ENCODE measurements around the gene ARIH2.

ARIH2 gene

DNA sequence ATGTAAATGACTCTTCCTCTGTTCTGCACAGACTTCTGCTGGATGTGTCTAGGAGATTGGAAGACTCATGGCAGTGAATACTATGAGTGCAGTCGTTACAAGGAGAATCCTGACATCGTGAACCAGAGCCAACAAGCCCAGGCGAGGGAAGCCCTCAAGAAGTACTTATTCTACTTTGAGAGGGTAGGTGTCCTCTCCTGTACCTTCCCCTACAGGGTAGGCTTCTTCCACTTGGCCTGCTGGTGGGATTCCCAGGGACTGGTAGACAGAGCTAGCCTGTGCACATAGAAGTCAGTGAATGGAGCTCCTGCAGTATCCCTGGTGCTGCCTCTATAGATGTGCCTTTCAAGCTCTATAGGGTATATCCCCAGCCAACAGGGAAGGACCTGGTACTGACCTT is 60.8 kb downstream of the ARIH2 start:
- DNase-seq: no peak

DNA sequence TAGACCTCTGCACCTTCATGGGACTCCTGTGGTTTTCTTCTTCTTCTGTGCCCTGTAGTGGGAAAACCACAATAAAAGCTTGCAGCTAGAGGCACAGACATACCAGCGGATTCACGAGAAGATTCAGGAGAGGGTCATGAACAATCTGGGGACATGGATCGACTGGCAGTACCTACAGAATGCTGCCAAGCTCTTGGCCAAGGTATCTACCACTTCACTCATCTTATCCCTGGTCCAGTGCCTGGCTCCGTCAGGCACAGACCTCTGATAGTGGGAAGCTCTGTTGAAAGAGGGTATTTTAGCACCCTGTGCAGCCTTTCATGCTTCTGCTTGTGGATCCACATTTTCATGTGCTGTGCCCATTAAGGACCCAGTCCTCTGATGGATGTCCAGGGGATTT is 61.7 kb downstream of the ARIH2 start:
- DNase-seq: no peak

DNA sequence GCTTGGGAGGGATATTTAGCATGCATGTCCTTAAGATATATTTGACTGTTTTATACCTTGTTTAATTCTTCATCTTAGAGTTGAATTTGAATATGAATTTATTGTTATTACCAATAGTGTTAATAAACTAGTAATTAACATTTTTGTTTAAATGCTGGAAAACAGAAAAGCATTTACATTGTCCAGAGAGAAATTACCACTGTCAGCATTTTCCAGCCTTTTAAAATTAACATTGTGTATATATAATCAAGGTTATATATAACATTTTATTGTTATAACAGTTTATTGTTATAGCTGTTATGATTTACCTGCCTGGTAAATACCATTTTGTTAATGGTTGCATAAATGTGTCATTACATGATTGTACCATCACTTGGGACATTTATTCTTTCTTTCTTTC is 63.4 kb downstream of the ARIH2 start:
- no peak for DNase-seq

DNA sequence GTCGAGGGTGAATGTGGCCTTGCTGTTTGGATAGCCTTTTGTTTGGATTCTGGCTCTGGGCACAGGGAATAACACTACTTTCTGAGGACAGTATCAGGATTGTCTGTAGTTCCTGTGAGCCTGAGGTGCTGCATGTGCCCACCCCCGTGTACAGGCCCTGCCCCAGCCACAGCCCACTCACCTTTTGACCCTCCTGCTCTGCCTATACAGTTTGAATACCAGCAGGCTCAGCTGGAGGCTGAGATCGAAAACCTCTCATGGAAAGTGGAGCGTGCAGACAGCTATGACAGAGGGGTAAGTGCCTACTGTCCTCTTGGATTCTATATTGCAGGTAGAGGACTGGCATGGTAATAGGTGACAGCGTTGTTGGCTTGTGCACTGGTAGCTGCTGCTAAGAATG is 64.0 kb downstream of the ARIH2 start:
- no peak for DNase-seq

DNA sequence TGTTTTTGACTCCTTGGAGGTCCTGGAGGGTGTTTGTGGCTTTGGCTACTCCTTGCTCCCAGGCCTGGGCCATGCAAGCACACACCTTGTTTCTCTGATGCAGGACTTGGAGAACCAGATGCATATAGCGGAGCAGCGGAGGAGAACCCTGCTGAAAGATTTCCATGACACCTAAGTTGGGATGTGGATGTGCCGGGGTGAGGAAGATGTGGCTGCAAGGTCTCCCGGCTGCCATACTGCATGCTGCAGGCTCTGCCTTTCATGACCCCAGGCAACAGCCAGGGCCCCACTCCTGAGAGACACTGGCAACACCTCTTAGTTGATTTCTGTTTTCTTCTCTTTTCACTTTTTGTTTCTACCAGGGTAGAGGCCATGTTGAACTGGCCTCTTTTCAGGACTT is 64.5 kb downstream of the ARIH2 start:
- DNase-seq: no peak

DNA sequence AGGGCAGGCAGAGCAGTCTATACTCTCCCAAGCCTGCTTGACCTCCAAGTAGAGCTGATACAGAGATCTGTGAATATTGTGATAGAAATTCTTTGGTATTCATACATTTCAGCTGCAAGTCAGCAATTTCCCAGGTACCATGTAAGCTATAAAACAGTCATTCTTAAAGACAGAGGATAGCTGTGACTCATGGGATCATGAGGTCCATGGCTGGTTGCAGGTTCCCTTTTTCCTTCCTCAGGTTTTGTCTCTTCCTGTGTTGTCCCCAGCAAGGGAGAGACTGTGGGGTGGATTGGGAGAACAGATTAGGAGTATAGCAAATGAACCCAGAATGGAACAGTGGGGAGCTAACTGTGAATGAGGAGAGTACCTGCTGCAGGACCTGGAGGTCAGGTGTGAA is 66.0 kb downstream of the ARIH2 start:
- DNase-seq: no peak

DNA sequence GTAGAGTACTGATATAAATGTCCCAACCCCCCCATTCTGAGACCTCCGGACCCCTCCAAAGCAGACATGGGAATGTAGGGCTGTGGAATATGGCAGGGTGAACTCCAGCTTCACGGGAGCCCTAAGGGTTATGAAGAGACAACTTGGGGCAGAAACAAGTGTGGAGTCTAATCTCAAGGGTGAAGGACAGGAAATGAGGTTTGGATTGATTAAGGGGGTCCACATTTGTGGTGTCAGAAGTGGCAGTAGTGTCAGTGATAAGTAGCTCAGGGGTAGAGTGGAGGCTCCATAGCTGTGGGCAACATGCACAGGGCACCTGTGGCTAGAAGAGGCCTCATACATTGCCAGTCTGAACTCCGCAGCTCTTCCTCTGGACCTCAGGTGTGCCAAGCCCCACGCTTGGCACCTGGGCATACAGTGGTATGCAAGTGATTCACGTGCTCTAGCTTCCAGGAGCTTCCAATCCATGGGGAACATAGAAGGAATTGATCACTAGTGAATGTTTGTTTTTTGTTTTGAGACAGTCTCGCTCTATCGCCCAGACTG is 67.3 kb downstream of the ARIH2 start:
- DNase-seq: no peak

DNA sequence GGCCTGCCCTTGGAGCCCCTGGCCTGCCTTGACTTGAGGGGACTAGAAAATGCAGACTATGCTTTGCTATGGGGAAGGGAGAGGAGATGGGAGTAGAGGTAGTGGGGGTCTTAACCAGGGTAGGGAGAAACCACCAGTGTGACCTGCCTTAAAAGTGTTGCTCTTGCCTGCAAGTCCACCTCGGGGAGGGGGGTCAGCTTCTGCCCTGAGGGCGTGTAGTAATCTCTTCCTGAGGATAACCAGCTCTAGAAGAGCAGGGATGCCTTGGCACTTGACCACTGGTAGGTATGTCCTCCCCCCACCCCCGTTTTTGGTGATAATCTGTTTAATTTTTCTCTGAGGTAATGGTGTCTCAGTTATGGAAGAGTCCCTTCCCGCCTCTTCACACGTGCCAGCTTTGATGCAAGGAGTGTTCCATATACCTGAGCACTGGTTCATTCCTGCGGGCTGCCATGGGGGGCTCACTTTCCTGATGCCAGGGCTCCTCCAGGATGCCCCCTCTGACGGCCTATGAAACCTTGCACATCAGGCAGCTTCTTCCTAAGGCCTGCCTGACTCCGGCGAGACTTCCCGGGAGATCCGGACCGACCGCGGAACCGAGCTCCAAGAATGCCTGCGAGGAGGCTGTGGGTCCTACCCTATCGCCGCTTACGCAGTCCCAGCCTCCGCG is 70.6 kb downstream of the ARIH2 start:
- peak; percentile 17 for DNase-seq

DNA sequence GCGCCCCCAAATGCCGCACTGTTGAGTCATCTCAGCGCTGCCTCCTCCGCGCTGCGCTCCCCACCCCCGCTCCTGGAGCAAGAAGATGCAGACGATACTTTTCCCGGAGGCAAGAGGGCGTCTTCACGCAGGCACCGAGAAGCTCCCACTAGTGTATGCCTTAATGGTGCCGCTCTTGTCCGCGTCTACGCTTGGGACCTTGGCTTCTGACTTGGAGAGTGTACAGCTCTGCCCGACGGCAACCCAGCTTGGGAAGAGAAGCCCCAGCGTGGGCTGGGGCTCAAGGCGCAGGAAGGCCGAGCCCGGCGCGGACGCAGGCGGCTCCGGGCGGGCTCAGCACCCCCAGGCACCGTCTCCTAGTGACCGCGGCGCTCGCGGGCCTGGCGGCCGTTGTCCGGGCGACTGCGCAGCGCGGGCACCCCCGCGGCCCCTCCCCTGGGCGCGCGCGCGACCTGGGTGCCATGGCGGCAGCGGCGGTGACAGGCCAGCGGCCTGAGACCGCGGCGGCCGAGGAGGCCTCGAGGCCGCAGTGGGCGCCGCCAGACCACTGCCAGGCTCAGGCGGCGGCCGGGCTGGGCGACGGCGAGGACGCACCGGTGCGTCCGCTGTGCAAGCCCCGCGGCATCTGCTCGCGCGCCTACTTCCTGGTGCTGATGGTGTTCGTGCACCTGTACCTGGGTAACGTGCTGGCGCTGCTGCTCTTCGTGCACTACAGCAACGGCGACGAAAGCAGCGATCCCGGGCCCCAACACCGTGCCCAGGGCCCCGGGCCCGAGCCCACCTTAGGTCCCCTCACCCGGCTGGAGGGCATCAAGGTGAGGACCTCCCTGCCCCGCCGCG is 71.4 kb downstream of the ARIH2 start, which contains the start of gene P4HTM:
P4HTM (plus strand) TSS at position 446 of the 840 bp plus-strand sequence; CDS start at position 462, 16 bp downstream.
- DNase-seq: peak; percentile 87

DNA sequence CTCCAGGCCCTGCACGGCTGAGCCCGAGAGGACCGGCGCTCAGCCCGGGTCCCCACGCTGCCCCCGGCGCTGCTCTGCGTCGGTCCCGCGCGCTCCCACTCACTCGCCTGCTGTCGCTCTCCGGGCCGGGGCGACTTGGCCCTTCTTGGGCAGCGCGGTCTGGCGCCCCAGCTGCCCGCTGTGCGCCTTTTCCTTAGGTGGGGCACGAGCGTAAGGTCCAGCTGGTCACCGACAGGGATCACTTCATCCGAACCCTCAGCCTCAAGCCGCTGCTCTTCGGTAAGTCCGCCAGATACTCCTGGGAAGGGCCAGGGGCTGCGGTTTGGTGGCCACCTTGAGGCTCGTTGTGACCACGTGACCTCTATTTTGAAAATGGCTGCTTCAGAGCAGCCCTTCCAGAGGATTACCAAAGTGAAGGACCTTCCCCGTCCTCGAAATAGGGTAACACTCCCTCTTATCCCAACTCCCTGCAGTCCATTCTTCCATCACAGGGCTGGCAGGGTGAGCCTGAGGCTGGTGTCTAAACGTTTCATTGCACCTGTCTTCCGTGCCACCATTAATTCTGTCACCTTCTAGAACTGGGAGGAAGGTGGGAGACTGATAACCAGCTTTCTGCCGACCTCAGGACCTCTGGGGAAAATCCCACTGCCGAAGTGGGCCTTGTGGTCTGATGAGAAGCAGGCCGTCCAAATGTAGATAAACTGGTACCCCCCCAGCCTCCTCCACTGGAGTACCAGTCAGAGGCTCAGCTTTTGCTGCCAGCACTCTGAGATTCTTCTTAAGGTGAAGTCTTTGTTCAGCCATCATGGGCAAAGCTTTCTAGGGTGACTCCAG is 72.2 kb downstream of the ARIH2 start:
- DNase-seq: peak; percentile 61

DNA sequence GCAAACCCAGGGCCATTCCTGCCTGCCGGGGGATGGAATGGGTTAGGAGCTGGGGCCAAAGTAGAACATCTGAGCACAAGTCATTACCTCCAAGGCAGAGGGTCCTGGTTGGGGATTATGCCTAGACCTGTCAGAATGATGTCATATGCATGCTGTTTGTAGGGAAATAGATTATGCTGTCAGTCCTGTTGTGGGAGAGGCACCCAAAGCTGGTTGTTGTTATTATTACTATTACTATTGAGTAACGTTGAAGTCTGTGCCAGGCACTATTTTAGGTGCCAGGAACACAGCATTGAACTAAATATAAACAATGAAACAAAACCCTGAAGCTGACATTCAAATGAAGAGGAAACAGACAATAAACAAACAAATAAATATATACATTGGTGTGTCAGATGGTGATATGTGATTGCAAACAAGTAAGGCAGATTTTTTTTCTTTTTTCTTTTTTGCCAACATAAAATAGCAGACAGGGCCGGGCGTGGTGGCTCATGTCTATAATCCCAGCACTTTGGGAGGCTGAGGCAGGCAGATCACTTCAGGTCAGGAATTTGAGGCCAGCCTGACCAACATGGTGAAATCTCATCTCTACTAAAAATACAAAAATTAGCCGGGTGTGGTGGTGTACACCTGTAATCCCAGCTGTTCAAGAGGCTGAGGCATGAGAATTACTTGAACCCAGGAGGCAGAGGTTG is 73.4 kb downstream of the ARIH2 start:
- no peak for DNase-seq

DNA sequence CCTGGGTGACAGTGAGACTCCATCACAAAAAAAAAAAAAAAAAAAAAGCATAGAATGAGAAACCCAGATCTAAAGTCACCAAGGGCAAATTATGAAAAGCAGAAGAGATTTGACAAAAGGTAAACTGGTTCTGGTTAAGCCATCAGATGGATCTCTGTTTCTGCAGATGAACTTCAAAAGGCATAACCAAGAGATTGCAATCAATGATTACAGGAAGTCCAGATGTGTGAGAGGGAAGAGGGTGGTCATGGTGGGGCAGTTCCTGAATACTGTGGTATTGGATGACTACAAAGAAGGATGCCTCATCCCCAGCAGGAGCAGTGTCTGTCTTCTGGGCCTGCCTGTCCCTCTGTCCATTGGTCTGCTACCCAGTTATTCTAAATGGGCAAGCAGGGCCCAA is 75.2 kb downstream of the ARIH2 start:
- no peak for DNase-seq

DNA sequence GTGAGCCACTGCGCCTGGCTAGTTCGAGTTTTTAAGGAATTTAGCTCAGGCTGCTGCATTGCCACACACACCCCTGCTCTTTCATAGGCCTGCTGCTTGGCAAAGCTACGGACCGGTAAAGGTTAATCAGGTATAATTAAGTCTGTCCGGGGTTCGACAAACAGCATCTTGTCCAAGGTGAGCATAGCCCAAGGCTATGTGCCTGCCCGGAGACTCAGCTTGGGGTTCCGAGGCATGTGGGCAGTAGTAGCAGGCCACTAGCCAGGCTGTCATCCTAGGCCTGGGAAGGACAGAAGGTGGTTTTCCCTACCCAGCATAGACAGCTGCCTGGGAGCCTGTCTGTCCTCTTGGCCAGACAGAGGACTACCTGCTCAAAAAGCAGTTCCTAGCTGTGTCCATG is 78.0 kb downstream of the ARIH2 start:
- no peak for DNase-seq

DNA sequence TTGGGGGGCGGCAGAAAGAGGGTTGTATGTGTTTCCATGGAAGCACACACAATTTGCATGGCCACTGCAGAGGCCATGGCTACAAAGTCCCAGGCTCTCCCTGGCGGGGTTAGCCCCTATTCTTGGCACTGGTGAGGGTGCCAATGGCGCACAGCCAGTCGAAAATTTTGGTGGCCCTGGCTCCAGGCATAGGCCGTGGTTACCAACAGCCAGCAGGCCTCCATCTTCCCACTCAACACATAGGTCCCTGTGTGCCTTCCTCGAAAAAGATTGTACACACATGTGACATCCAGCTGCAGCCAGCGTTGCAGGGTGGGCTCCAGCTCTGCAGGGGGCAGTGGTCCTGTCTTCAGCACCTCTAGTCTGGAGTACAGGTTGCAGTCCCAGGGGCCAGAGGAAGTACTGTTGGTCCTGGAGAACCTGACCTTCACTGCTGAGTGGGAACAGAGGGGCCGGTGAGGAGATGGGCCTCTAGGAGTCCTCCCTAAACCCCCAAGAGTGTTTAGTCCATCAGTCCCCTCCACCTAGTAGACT is 78.5 kb downstream of the ARIH2 start:
- DNase-seq: no peak

DNA sequence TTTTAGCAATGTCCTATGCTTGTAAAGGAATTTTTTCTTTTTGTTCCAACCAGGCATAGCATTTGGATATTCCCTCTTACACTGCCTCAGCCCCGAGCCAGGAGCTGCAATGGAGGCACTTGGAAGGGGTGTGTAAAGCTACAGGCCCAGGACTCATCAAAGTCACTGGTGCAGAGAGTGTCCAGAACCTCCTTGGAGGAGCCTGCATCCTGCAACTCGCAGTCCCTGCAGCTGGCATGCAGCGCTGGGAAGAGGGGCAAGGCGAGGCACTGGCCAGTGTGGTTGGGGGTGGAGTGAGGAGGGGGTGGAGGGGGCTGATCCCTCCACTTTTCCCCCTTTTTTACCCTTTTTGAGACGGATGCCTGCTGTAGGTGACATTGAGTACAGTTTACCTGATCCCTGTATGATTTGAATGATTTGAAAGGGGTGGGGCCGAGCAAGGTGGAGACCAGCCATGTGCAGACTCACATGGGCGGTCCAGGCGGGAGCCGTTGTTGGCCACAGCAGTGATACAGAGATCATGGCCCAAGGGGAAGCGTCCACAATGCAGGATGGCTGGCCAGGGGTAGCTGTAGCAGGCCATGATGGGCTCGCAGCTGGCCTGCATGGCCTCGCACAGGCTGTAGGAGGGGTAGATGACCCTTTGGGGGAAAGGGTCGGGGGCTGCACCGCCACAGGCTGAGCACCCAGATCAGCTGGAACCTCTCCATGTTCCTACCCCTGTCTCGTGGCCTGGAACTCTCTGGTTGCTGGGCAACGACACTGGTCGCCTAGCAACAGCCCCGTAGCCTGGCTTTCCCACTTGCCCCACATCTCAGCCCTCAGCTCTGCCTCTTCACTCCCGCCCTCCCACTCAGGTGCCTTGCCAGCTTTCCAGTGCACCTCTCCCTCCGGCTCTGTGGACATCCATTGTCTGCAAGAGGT is 79.3 kb downstream of the ARIH2 start:
- no peak for DNase-seq

DNA sequence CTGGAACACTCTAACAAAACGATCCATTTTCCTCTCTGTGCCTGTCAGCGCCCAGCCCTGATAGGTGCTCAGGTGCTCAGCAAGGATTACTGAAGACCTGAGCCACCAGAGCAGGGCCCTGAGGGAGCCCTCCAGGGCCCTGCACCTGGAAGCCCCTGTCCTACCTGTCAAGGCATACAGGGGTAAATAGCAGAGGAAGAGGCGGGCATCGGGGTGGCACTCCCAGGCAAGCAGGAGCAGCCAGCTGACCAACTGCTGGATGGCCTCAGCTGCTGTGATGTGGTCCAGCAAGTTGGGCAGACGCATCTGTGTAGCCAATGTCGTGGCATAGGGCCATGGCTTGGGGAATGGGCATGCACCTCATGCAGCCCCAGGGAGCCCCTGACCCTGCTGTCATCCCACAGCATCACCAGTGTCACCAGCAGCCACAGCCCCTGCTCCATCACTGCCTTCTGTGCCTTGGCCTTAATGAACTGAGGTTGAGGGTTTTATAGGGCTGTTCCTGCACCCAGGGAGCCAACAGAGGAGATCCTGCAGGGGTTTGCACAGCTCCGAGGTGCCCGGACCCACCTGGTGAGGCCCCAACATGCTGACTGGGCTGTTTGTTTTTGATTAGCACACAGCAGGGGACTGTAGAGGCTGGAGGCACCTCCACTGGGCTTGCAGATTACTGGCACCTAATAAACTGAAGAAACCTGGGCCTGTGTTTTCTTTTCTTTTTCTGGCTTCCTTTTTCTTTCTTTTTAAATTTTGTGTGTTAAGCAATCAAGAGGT is 80.6 kb downstream of the ARIH2 start:
- no peak for DNase-seq

DNA sequence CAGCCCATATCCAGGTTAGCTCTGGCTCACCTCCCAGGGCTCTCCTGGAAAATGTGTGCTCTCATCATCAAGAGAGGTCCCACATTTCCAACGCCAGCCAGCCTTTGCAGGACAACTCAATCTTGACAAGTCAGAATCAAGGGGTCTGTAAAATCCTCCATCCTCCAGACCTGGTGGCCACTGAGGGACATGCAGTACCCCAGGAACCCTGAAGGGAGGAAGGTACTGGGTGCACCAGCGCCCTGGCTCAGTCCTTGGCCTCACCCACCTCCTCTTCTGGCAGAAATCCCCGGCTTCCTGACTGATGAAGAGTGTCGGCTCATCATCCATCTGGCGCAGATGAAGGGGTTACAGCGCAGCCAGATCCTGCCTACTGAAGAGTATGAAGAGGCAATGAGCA is 82.5 kb downstream of the ARIH2 start:
- no peak for DNase-seq

DNA sequence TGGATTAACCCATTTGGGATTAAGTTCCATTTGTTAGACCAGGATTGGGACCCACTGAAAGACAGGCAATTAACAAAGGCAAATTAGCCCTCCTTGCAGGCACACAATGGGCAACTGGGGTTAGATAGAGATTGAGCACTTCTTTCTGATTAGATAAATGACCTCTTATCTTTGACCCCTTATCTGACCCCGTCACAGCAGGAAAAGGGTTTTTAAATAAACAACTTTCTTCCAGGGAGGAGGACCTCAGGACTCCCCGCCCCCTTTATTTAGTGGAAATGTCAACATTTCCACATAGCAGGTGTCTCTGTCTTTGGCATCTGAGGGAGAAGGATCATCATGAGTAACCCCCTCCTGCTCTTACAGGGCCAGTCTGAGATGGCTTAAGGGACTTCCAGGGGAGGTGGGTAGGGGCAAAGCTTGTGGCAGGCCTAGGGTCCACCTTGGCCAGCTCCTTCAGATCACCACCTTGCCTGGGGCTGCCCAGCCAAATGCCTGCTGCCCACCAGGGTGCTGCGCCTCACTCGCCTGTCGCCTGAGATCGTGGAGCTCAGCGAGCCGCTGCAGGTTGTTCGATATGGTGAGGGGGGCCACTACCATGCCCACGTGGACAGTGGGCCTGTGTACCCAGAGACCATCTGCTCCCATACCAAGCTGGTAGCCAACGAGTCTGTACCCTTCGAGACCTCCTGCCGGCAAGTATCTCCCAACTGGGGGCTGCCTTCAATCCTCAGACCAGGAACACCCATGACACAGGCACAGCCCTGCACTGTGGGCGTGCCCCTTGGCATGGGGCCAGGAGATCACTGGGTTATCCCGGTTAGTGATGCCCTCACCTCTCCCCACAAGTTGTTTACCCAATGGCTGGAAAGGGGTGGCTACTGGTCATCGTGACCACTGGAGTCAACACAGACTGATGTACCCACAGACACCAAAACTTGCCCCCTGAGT is 86.0 kb downstream of the ARIH2 start:
- DNase-seq: no peak

DNA sequence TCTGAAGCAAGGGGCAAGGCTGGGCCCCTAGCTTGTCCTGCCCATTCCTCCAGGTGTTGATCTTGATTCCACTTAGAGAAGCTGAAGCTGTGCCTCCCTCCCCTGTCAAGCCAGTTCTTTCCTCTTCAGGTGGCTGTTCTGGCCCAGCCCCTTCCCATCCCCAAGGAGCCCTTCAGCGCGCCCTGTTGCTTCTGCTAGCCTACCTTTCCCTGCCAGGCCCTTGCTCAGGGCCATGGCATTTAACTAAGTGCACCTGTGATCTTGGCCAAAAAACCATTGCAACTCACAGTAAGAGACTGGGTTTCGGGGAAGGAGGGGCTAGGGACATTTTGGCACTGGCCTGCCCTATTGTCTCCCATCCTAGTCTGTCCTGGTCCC is 86.7 kb downstream of the ARIH2 start:
- no peak for DNase-seq

Data from activated CD4-positive, alpha-beta T cell treated with anti-CD3 and anti-CD28 coated beads, Interleukin-2, Interleukin-6, amounts not matched to agents 100 ng/mL and 50 ng/mL, durations not matched to agents 16 hours and 8 hours (primary cell).